ENCODE data around the gene CXorf65.

GRCh38 chrX:71096760-71097032, 9.8 kb downstream of the CXorf65 start:
- no peak for TF ChIP-seq POLR2A (IDR thresholded peaks at IDR 0.05)
- no peak for TF ChIP-seq CTCF (IDR thresholded peaks at IDR 0.05)
